Measurements from ENCODE around the gene MME.

DNA sequence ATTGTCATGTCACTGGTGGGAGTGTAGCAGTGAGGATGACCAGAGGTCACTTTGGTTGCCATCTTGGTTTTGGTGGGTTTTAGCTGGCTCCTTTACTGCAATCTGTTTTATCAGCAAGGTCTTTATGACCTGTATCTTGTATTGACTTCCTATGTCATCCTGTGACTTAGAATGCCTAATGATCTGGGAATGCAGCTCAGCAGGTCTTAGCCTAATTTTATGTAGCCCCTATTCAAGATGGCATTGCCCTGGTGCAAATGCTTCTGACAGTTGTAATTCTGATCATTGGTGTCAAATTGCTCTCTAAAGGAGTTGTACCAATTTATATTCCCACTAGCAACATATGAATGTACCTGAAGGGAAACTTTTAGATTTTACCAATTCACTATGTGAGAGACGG is 139.0 kb downstream of the MME start:
- TF ChIP-seq, protein P1, sequence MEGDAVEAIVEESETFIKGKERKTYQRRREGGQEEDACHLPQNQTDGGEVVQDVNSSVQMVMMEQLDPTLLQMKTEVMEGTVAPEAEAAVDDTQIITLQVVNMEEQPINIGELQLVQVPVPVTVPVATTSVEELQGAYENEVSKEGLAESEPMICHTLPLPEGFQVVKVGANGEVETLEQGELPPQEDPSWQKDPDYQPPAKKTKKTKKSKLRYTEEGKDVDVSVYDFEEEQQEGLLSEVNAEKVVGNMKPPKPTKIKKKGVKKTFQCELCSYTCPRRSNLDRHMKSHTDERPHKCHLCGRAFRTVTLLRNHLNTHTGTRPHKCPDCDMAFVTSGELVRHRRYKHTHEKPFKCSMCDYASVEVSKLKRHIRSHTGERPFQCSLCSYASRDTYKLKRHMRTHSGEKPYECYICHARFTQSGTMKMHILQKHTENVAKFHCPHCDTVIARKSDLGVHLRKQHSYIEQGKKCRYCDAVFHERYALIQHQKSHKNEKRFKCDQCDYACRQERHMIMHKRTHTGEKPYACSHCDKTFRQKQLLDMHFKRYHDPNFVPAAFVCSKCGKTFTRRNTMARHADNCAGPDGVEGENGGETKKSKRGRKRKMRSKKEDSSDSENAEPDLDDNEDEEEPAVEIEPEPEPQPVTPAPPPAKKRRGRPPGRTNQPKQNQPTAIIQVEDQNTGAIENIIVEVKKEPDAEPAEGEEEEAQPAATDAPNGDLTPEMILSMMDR (conservative IDR thresholded peaks at IDR 0.05; ENCODE audit: low read length) = no peak
- TF ChIP-seq EZH2phosphoT487 (IDR thresholded peaks at IDR 0.05; ENCODE audit: borderline replicate concordance) = no peak
